SJCRH30 (cell line): ENCODE data around the gene GOLGA8J. TPM values are rescaled to one million over a fixed set of nuclear protein-coding genes. Genes with fewer than 3 reads are reported as not detected.
"Not testable (repeated sequence)": the region's sequence is repeated elsewhere in the genome, so short reads cannot be mapped to it uniquely, and the experiment has no call there.

Experiments used
- DNase-seq, 2 experiments: peaks; one replicate each; pipeline ENCODE4 v3.0.0-alpha.2; 2015 to 2020
- H3K27ac ChIP-seq: fragments of 250-450 bp; sonication (Bioruptor Pico); 2 replicates; pipeline ENCODE4 v1.5.1; 2020; ENCODE audit warnings: mild to moderate bottlenecking, moderate library complexity
- H3K27me3 ChIP-seq: fragments of 250-450 bp; sonication (Bioruptor Pico); 2 replicates; pipeline ENCODE4 v1.5.1; 2020; ENCODE audit warnings: mild to moderate bottlenecking, moderate library complexity
- H3K36me3 ChIP-seq: fragments of 250-450 bp; sonication (Bioruptor Pico); 2 replicates; pipeline ENCODE4 v1.5.1; 2020; ENCODE audit warnings: mild to moderate bottlenecking, moderate library complexity
- H3K4me1 ChIP-seq: fragments of 250-450 bp; sonication (Bioruptor Pico); 2 replicates; pipeline ENCODE4 v1.5.1; 2020; ENCODE audit warnings: mild to moderate bottlenecking, moderate library complexity
- H3K4me3 ChIP-seq: fragments of 250-450 bp; sonication (Bioruptor Pico); 2 replicates; pipeline ENCODE4 v1.5.1; 2020; ENCODE audit warnings: mild to moderate bottlenecking, moderate library complexity
- H3K9me3 ChIP-seq: fragments of 250-450 bp; sonication (Bioruptor Pico); replicated peaks from 2 replicates; pipeline ENCODE4 v1.5.1; 2020; ENCODE audit warnings: mild to moderate bottlenecking, moderate library complexity
- total RNA-seq: library from RNA; depleted of rRNA; stranded (reverse); fragments of >200 nt; shearing (Covaris generic); gene quantifications from 2 replicates; pipeline ENCODE4 v1.2.3, GENCODE V29; 2014; rRNA removed

GOLGA8J gene
- not detected in 2 replicates for total RNA-seq

GRCh38 chr15:30082655-30083054 lies at the start of gene GOLGA8J:
Gene GOLGA8J (plus strand): TSS chr15:30082955. CDS start chr15:30083053, 98 bp downstream.
- not testable (repeated sequence) for H3K4me3 ChIP-seq, H3K9me3 ChIP-seq, H3K27me3 ChIP-seq, DNase-seq, H3K36me3 ChIP-seq, H3K27ac ChIP-seq, H3K4me1 ChIP-seq

GRCh38 chr15:30033211-30033610 lies 49.5 kb upstream of the GOLGA8J start:
- no peak overlapping the region for H3K4me3 ChIP-seq
- no peak for DNase-seq
- no peaks in the 10 kb centered on the region for H3K4me1 ChIP-seq
- no peaks in the 10 kb centered on the region for H3K36me3 ChIP-seq
- H3K9me3 ChIP-seq: no peaks in the 10 kb centered on the region
- no peak overlapping the region for H3K27ac ChIP-seq
- no peaks in the 10 kb centered on the region for H3K27me3 ChIP-seq

GRCh38 chr15:30033763-30034162 lies 49.0 kb upstream of the GOLGA8J start:
- Histone ChIP-seq H3K9me3 (no peaks in the 10 kb centered on the region), H3K4me3 (no peak overlapping the region), H3K36me3 (no peaks in the 10 kb centered on the region), H3K27me3 (no peaks in the 10 kb centered on the region), H3K4me1 (no peaks in the 10 kb centered on the region), H3K27ac (no peak overlapping the region)
- DNase-seq: no peak

- Histone ChIP-seq H3K4me3 (no peak overlapping the region), H3K27me3 (no peaks in the 10 kb centered on the region), H3K4me1 (no peaks in the 10 kb centered on the region), H3K36me3 (no peaks in the 10 kb centered on the region), H3K27ac (no peak overlapping the region), H3K9me3 (no peaks in the 10 kb centered on the region)
- no peak for DNase-seq
These were observed 46.6 kb upstream of the GOLGA8J start for GRCh38 chr15:30036036-30036703.

- Histone ChIP-seq H3K4me3 (no peak overlapping the region), H3K27me3 (0 out of 2 replicates have a peak, but pooled peaks cover 5% of the 10 kb centered on the region), H3K36me3 (no peaks in the 10 kb centered on the region), H3K9me3 (no peaks in the 10 kb centered on the region), H3K4me1 (no peaks in the 10 kb centered on the region), H3K27ac (no peak overlapping the region)
- DNase-seq: no peak
These were observed 43.9 kb upstream of the GOLGA8J start for GRCh38 chr15:30038667-30039523.

- no peak for DNase-seq
- H3K9me3 ChIP-seq: no peaks in the 10 kb centered on the region
- no peaks in the 10 kb centered on the region for H3K36me3 ChIP-seq
- no peaks in the 10 kb centered on the region for H3K4me1 ChIP-seq
- no peak overlapping the region for H3K4me3 ChIP-seq
- H3K27ac ChIP-seq: no peak overlapping the region
- H3K27me3 ChIP-seq: 0 out of 2 replicates have a peak, but pooled peaks cover 6% of the 10 kb centered on the region
These were observed 40.9 kb upstream of the GOLGA8J start for GRCh38 chr15:30041868-30042267.

- H3K27me3 ChIP-seq: 0 out of 2 replicates have a peak, but pooled peaks cover 6% of the 10 kb centered on the region
- H3K4me1 ChIP-seq: no peaks in the 10 kb centered on the region
- H3K4me3 ChIP-seq: no peak overlapping the region
- DNase-seq: peak in 1 of 2 experiments; percentile 15
- H3K36me3 ChIP-seq: no peaks in the 10 kb centered on the region
- H3K9me3 ChIP-seq: no peaks in the 10 kb centered on the region
- no peak overlapping the region for H3K27ac ChIP-seq
These were observed 40.2 kb upstream of the GOLGA8J start for GRCh38 chr15:30042556-30042955.

- Histone ChIP-seq H3K27ac (no peak overlapping the region), H3K27me3 (0 out of 2 replicates have a peak, but pooled peaks cover 6% of the 10 kb centered on the region), H3K4me3 (no peak overlapping the region), H3K9me3 (no peaks in the 10 kb centered on the region), H3K36me3 (no peaks in the 10 kb centered on the region), H3K4me1 (no peaks in the 10 kb centered on the region)
- peak in 1 of 2 experiments; percentile 33 for DNase-seq
These were observed 39.5 kb upstream of the GOLGA8J start for GRCh38 chr15:30043211-30043655.

GRCh38 chr15:30044377-30044776 lies 38.4 kb upstream of the GOLGA8J start:
- no peaks in the 10 kb centered on the region for H3K4me1 ChIP-seq
- DNase-seq: no peak
- H3K9me3 ChIP-seq: no peaks in the 10 kb centered on the region
- peaks cover 11% of the 10 kb centered on the region; the same call in 1 of the 2 replicates for H3K27me3 ChIP-seq
- no peak overlapping the region for H3K4me3 ChIP-seq
- H3K27ac ChIP-seq: no peak overlapping the region
- no peaks in the 10 kb centered on the region for H3K36me3 ChIP-seq

- not testable (repeated sequence) for H3K4me3 ChIP-seq, DNase-seq, H3K4me1 ChIP-seq, H3K9me3 ChIP-seq, H3K36me3 ChIP-seq, H3K27ac ChIP-seq
- peaks cover 11% of the 10 kb centered on the region; the same call in 1 of the 2 replicates for H3K27me3 ChIP-seq
These were observed 37.9 kb upstream of the GOLGA8J start for GRCh38 chr15:30044826-30045225.

- not testable (repeated sequence) for H3K4me1 ChIP-seq, DNase-seq, H3K4me3 ChIP-seq, H3K9me3 ChIP-seq, H3K36me3 ChIP-seq, H3K27ac ChIP-seq
- H3K27me3 ChIP-seq: peaks cover 11% of the 10 kb centered on the region; the same call in 1 of the 2 replicates
These were observed 37.3 kb upstream of the GOLGA8J start for GRCh38 chr15:30045248-30046041.

- H3K4me3 ChIP-seq: no peak overlapping the region
- H3K27ac ChIP-seq: no peak overlapping the region
- peaks cover 11% of the 10 kb centered on the region; the same call in 1 of the 2 replicates for H3K27me3 ChIP-seq
- H3K36me3 ChIP-seq: no peaks in the 10 kb centered on the region
- H3K4me1 ChIP-seq: no peaks in the 10 kb centered on the region
- H3K9me3 ChIP-seq: no peaks in the 10 kb centered on the region
- DNase-seq: no peak
These were observed 36.3 kb upstream of the GOLGA8J start for GRCh38 chr15:30046430-30046829.

GRCh38 chr15:30055604-30056003 lies 27.2 kb upstream of the GOLGA8J start:
- Histone ChIP-seq H3K4me1 (no peaks in the 10 kb centered on the region), H3K9me3 (no peaks in the 10 kb centered on the region), H3K27ac (no peak overlapping the region), H3K4me3 (no peak overlapping the region), H3K36me3 (no peaks in the 10 kb centered on the region), H3K27me3 (no peaks in the 10 kb centered on the region)
- DNase-seq: no peak

- Histone ChIP-seq H3K27ac (no peak overlapping the region), H3K4me3 (no peak overlapping the region), H3K36me3 (no peaks in the 10 kb centered on the region), H3K4me1 (no peaks in the 10 kb centered on the region), H3K9me3 (no peaks in the 10 kb centered on the region), H3K27me3 (no peaks in the 10 kb centered on the region)
- DNase-seq: no peak
These were observed 26.6 kb upstream of the GOLGA8J start for GRCh38 chr15:30056166-30056565.
